Mesenchymal stem cell (in vitro differentiated cells and primary cell): ENCODE measurements around the gene RAB40C.

Experiments
- DNase-seq: peaks from one replicate; pipeline ENCODE4 v3.0.0-alpha.2; 2013
- H2AFZ ChIP-seq: one replicate; pipeline ENCODE4 v1.6.1; 2013; ENCODE audit warnings: low read depth, mild to moderate bottlenecking, control low read depth, inconsistent platforms, low read length, moderate library complexity
- H2AK5ac ChIP-seq: 2 replicates; pipeline ENCODE4 v1.6.1; 2013; ENCODE audit warnings: low read length, moderate library complexity, mild to moderate bottlenecking, inconsistent platforms; ENCODE audit not compliant: severe bottlenecking
- H2BK120ac ChIP-seq: one replicate; pipeline ENCODE4 v1.6.1; 2013; ENCODE audit warnings: low read depth, mild to moderate bottlenecking, inconsistent platforms, low read length, moderate library complexity
- H2BK12ac ChIP-seq, 2 experiments: one replicate each; pipeline ENCODE4 v1.6.1; 2013; ENCODE audit warnings: inconsistent platforms in 2 of 2, low read length in 2 of 2, mild to moderate bottlenecking in 2 of 2, moderate library complexity in 2 of 2, control low read depth in 1 of 2
- H2BK15ac ChIP-seq: one replicate; pipeline ENCODE4 v1.6.1; 2013; ENCODE audit warnings: mild to moderate bottlenecking, low read depth, inconsistent platforms; ENCODE audit not compliant: poor library complexity, severe bottlenecking
- H2BK5ac ChIP-seq: 2 replicates; pipeline ENCODE4 v1.6.1; 2013; ENCODE audit warnings: low read depth, mild to moderate bottlenecking, low read length, control low read depth, inconsistent platforms; ENCODE audit not compliant: poor library complexity, severe bottlenecking
- H3K14ac ChIP-seq, 2 experiments: one replicate each; pipeline ENCODE4 v1.6.1; 2013; ENCODE audit warnings: inconsistent platforms in 2 of 2, low read length in 2 of 2, control low read depth in 1 of 2, mild to moderate bottlenecking in 1 of 2, moderate library complexity in 1 of 2
- H3K18ac ChIP-seq, 2 experiments: one replicate each; pipeline ENCODE4 v1.6.1; 2013; ENCODE audit warnings: inconsistent platforms in 2 of 2, low read length in 2 of 2, control low read depth in 1 of 2, low read depth in 1 of 2, mild to moderate bottlenecking in 1 of 2
- H3K23ac ChIP-seq, 2 experiments: one replicate each; pipeline ENCODE4 v1.6.1; 2013; ENCODE audit warnings: inconsistent platforms in 2 of 2, low read length in 2 of 2, mild to moderate bottlenecking in 2 of 2, moderate library complexity in 2 of 2, control low read depth in 1 of 2
- H3K27ac ChIP-seq: 2 replicates; pipeline ENCODE4 v1.5.1; 2013; ENCODE audit warnings: mild to moderate bottlenecking, moderate library complexity, low read length, control low read depth, inconsistent platforms; ENCODE audit not compliant: poor library complexity, severe bottlenecking
- H3K27me3 ChIP-seq, 2 experiments: 2 replicates each; pipeline versions ENCODE4 v1.6.1 to v1.7.0; 2013; ENCODE audit warnings: low read length in 2 of 2, mild to moderate bottlenecking in 2 of 2, moderate library complexity in 2 of 2, control low read depth in 1 of 2, inconsistent platforms in 1 of 2; ENCODE audit not compliant: control insufficient read depth in 1 of 2, insufficient read depth in 1 of 2
- H3K36me3 ChIP-seq, 2 experiments: 2 replicates each; pipeline versions ENCODE4 v1.6.1 to v1.7.0; 2013; ENCODE audit warnings: low read length in 2 of 2, control low read depth in 1 of 2, inconsistent platforms in 1 of 2, low read depth in 1 of 2, mild to moderate bottlenecking in 1 of 2; ENCODE audit not compliant: insufficient read depth in 2 of 2, control insufficient read depth in 1 of 2
- H3K4ac ChIP-seq, 2 experiments: one replicate each; pipeline ENCODE4 v1.6.1; 2013; ENCODE audit warnings: inconsistent platforms in 2 of 2, low read length in 2 of 2, mild to moderate bottlenecking in 2 of 2, moderate library complexity in 2 of 2, control low read depth in 1 of 2, low read depth in 1 of 2
- H3K4me1 ChIP-seq: 2 replicates; pipeline ENCODE4 v1.6.1; 2013; ENCODE audit warnings: low read depth, low read length, control low read depth; ENCODE audit not compliant: control insufficient read depth, insufficient read depth
- H3K4me2 ChIP-seq: 2 replicates; pipeline ENCODE4 v1.6.1; 2013; ENCODE audit warnings: low read length, mild to moderate bottlenecking, inconsistent platforms; ENCODE audit not compliant: poor library complexity, severe bottlenecking
- H3K4me3 ChIP-seq, 2 experiments: 2 replicates each; pipeline versions ENCODE4 v1.5.1 to v1.7.0; 2013; ENCODE audit warnings: low read length in 2 of 2, mild to moderate bottlenecking in 2 of 2, control low read depth in 1 of 2, low read depth in 1 of 2; ENCODE audit not compliant: insufficient read depth in 1 of 2
- H3K79me1 ChIP-seq: replicated peaks from 2 replicates; pipeline ENCODE4 v1.6.1; 2013; ENCODE audit warnings: mild to moderate bottlenecking, control low read depth, low read length, inconsistent platforms; ENCODE audit not compliant: poor library complexity, severe bottlenecking
- H3K9ac ChIP-seq: 2 replicates; pipeline ENCODE4 v1.7.0; 2013; ENCODE audit warnings: mild to moderate bottlenecking, low read length, moderate library complexity
- H3K9me3 ChIP-seq: 2 replicates; pipeline ENCODE4 v1.7.0; 2013; ENCODE audit warnings: mild to moderate bottlenecking, low read length; ENCODE audit not compliant: control insufficient read depth
- H4K8ac ChIP-seq: one replicate; pipeline ENCODE4 v1.6.1; 2013; ENCODE audit warnings: inconsistent platforms, mild to moderate bottlenecking, low read length, moderate library complexity
- H4K91ac ChIP-seq: one replicate; pipeline ENCODE4 v1.6.1; 2013; ENCODE audit warnings: mild to moderate bottlenecking, low read length, inconsistent platforms
- WGBS: methylation state at CpG from one replicate; pipeline ENCODE4 v1.1.7; 2013; ENCODE audit warnings: mixed read lengths; 5-methylcytosine and 5-hydroxymethylcytosine counted together

RAB40C gene

DNA sequence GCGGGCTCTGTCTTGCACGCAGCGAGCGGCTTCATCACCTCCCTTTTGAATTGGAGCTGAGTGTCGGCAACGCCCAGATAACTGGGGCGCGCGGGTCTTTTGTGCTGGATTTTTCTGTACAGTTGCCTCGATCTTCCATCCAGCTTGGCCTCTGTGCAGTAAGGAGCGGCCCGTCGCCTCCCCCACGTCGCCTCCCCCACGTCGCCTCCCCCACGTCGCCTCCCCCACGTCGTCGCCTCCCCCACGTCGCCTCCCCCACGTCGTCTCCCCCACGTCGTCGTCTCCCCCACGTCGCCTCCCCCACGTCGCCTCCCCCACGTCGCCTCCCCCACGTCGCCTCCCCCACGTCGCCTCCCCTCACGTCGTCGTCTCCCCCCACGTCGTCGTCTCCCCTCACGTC lies 45.3 kb upstream of the RAB40C start:
- H4K8ac ChIP-seq, result no peak overlapping the region
- no peak for DNase-seq
- H3K4me1 ChIP-seq, result peaks cover 27% of the 10 kb centered on the region
- 96% methylated on average over 38 of the region's 46 CpGs for WGBS
- no peak overlapping the region for H2BK15ac ChIP-seq
- no peak overlapping the region for H3K9ac ChIP-seq
- H2BK12ac ChIP-seq, result no peak overlapping the region
- H2BK5ac ChIP-seq, result no peak overlapping the region
- no peak overlapping the region for H3K23ac ChIP-seq
- no peak overlapping the region for H4K91ac ChIP-seq
- H3K14ac ChIP-seq, result no peak overlapping the region
- H3K4me3 ChIP-seq, result no peak overlapping the region
- no peak overlapping the region for H2AK5ac ChIP-seq
- H3K27me3 ChIP-seq, result no peaks in the 10 kb centered on the region
- no peak overlapping the region for H3K18ac ChIP-seq
- H3K4me2 ChIP-seq, result no peak overlapping the region
- H3K36me3 ChIP-seq, result peaks cover 9 to 78% of the 10 kb centered on the region in 2 experiments
- H2AFZ ChIP-seq, result no peak overlapping the region
- no peak overlapping the region for H3K4ac ChIP-seq
- H2BK120ac ChIP-seq, result no peak overlapping the region
- H3K9me3 ChIP-seq, result no peaks in the 10 kb centered on the region
- H3K79me1 ChIP-seq, result peaks cover 48% of the 10 kb centered on the region
- no peak overlapping the region for H3K27ac ChIP-seq

DNA sequence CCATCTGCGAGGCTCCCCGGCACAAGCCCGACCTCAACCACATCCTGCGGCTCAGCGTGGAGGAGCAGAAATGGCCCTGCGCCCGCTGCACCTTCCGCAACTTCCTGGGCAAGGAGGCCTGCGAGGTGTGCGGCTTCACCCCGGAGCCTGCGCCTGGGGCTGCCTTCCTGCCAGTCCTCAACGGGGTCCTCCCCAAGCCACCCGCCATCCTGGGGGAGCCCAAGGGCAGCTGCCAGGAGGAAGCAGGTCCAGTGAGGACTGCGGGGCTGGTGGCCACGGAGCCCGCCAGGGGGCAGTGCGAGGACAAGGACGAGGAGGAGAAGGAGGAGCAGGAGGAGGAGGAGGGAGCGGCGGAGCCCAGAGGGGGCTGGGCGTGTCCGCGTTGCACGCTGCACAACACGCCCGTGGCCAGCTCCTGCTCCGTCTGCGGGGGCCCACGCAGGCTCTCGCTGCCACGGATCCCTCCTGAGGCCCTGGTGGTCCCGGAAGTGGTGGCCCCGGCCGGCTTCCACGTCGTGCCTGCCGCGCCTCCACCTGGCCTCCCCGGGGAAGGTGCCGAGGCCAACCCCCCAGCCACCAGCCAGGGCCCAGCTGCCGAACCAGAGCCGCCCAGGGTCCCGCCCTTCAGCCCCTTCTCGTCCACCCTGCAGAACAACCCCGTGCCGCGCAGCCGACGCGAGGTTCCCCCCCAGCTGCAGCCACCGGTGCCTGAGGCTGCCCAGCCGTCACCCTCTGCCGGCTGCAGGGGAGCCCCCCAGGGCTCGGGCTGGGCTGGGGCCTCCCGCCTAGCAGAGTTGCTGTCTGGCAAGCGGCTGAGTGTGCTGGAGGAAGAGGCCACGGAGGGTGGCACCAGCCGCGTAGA lies 42.7 kb upstream of the RAB40C start:
- H2BK5ac ChIP-seq, result no peak overlapping the region
- no peak overlapping the region for H2BK15ac ChIP-seq
- H2BK12ac ChIP-seq, result no peak overlapping the region
- H3K4me1 ChIP-seq, result peaks cover 11% of the 10 kb centered on the region
- peaks cover 23 to 90% of the 10 kb centered on the region in 2 experiments for H3K36me3 ChIP-seq
- WGBS, result 96% methylated on average over 57 of the region's 60 CpGs
- H4K91ac ChIP-seq, result no peak overlapping the region
- H3K4me2 ChIP-seq, result no peak overlapping the region
- no peak overlapping the region for H2AFZ ChIP-seq
- no peaks in the 10 kb centered on the region for H3K9me3 ChIP-seq
- H3K9ac ChIP-seq, result no peak overlapping the region
- no peak overlapping the region for H3K4ac ChIP-seq
- H3K4me3 ChIP-seq, result no peak overlapping the region
- H4K8ac ChIP-seq, result no peak overlapping the region
- no peak overlapping the region for H3K23ac ChIP-seq
- no peak overlapping the region for H3K18ac ChIP-seq
- no peak overlapping the region for H2BK120ac ChIP-seq
- no peaks in the 10 kb centered on the region for H3K27me3 ChIP-seq
- H3K79me1 ChIP-seq, result peaks cover 59% of the 10 kb centered on the region
- no peak overlapping the region for H2AK5ac ChIP-seq
- DNase-seq, result no peak
- no peak overlapping the region for H3K14ac ChIP-seq
- H3K27ac ChIP-seq, result no peak overlapping the region

DNA sequence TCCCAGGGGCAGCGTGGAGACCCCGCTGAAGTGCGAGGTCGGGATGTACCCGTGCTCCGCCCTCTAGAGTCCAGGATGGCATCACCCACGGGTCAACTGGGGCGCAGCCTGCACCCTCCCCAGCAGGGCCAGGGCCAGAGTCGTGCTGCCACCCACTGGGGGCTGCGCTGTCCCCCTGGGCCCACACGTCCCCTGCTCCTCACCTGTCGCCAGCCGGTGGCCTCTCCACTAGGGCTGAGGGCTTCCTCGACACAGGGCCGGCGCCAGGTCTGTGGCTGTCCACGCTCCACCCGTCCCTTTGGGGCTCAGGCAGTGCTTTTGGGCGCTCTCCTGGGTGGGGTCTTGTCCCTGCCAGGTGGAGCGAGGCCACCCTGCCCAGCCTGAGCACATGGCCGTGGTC lies 41.3 kb upstream of the RAB40C start:
- DNase-seq, result no peak
- WGBS, result 96% methylated on average over 21 of the region's 21 CpGs
- Histone ChIP-seq H2AK5ac (no peak overlapping the region), H3K4me3 (no peak overlapping the region), H3K4me1 (peaks cover 6% of the 10 kb centered on the region), H2BK12ac (no peak overlapping the region), H3K23ac (no peak overlapping the region), H2BK5ac (no peak overlapping the region), H3K9me3 (no peaks in the 10 kb centered on the region), H3K36me3 (peaks cover 26 to 98% of the 10 kb centered on the region in 2 experiments), H3K27me3 (no peaks in the 10 kb centered on the region), H3K4ac (no peak overlapping the region), H4K8ac (no peak overlapping the region), H3K14ac (no peak overlapping the region), H4K91ac (no peak overlapping the region), H2AFZ (no peak overlapping the region), H3K27ac (no peak overlapping the region), H2BK120ac (no peak overlapping the region), H2BK15ac (no peak overlapping the region), H3K79me1 (peaks cover 53% of the 10 kb centered on the region), H3K4me2 (no peak overlapping the region), H3K18ac (no peak overlapping the region), H3K9ac (no peak overlapping the region)

DNA sequence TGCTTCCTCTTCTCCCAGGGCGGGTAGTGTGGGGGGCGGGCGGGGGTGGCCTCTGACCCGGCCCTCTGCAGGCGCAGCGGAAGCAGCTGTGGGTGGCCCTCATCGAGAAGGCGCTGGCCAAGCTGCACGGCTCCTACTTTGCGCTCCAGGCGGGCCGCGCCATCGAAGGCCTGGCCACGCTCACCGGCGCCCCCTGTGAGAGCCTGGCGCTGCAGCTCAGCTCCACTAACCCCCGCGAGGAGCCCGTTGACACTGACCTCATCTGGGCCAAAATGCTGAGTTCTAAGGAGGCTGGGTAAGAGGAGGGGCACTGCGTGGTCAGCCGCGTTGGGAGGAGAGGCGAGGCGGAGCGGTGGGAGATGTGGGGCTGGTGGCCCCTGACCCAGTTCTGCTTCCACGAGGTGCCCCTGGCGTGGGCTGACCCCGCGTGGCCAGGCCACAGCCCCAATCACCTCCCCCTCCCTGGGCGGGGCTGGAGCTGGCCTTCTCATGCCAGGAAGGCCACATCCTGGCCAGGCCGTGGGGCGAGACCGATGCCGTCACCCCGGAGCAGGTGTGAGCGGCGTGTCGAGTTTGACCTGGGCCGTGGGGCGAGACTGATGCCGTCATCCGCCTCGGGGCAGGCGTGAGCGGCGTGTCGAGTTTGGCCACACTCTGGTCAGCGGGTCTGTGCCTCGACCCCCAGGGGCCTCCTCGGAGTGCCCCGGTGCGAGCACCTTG lies 40.2 kb upstream of the RAB40C start:
- H2AK5ac ChIP-seq, result no peak overlapping the region
- H4K8ac ChIP-seq, result no peak overlapping the region
- no peak overlapping the region for H3K14ac ChIP-seq
- peaks cover 50% of the 10 kb centered on the region for H3K79me1 ChIP-seq
- no peak overlapping the region for H3K4me2 ChIP-seq
- no peak overlapping the region for H2AFZ ChIP-seq
- H3K27ac ChIP-seq, result no peak overlapping the region
- H3K9ac ChIP-seq, result no peak overlapping the region
- no peak overlapping the region for H3K18ac ChIP-seq
- no peak overlapping the region for H2BK12ac ChIP-seq
- no peak for DNase-seq
- no peak overlapping the region for H2BK15ac ChIP-seq
- H3K23ac ChIP-seq, result no peak overlapping the region
- no peak overlapping the region for H2BK5ac ChIP-seq
- peaks cover 30 to 97% of the 10 kb centered on the region in 2 experiments for H3K36me3 ChIP-seq
- no peak overlapping the region for H3K4ac ChIP-seq
- H3K4me1 ChIP-seq, result peaks cover 7% of the 10 kb centered on the region
- no peaks in the 10 kb centered on the region for H3K9me3 ChIP-seq
- 98% methylated on average over 54 of the region's 54 CpGs for WGBS
- H3K4me3 ChIP-seq, result no peak overlapping the region
- H4K91ac ChIP-seq, result peak overlapping the region; percentile 15
- no peaks in the 10 kb centered on the region for H3K27me3 ChIP-seq
- no peak overlapping the region for H2BK120ac ChIP-seq
